ENCODE results near the gene SULT2A1. TPM values are rescaled to one million over a fixed set of nuclear protein-coding genes. Genes with fewer than 3 reads are reported as not detected.

The SULT2A1 gene
- total and polyA plus RNA-seq, 8 donors: 0.11 to 0.38 (median 0.19) TPM; not detected in 2

- Histone ChIP-seq H3K27me3 (peaks cover 0 to 5% of the 10 kb centered on the region in 2 donors), H3K9me3 (peaks cover 0 to 14% of the 10 kb centered on the region in 2 donors), H3K36me3 (no peaks in the 10 kb centered on the region), H3K27ac (no peak overlapping the region), H3K4me1 (no peaks in the 10 kb centered on the region), H3K4me3 (no peak overlapping the region)
- intact Hi-C loops (cut with DNase I): no loop called here
- ATAC-seq: peak; percentile 25
- TF ChIP-seq, protein P1, sequence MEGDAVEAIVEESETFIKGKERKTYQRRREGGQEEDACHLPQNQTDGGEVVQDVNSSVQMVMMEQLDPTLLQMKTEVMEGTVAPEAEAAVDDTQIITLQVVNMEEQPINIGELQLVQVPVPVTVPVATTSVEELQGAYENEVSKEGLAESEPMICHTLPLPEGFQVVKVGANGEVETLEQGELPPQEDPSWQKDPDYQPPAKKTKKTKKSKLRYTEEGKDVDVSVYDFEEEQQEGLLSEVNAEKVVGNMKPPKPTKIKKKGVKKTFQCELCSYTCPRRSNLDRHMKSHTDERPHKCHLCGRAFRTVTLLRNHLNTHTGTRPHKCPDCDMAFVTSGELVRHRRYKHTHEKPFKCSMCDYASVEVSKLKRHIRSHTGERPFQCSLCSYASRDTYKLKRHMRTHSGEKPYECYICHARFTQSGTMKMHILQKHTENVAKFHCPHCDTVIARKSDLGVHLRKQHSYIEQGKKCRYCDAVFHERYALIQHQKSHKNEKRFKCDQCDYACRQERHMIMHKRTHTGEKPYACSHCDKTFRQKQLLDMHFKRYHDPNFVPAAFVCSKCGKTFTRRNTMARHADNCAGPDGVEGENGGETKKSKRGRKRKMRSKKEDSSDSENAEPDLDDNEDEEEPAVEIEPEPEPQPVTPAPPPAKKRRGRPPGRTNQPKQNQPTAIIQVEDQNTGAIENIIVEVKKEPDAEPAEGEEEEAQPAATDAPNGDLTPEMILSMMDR (IDR thresholded peaks at IDR 0.05): no peak
- peak in 3 of 4 donors; percentile 25 to 70 (median 44) for DNase-seq
Measured at GRCh38 chr19:47891923-47892666, 6.0 kb upstream of the SULT2A1 start.

- Histone ChIP-seq H3K36me3 (no peaks in the 10 kb centered on the region), H3K27me3 (peaks cover 2 to 10% of the 10 kb centered on the region in 2 donors), H3K4me3 (no peak overlapping the region), H3K27ac (no peak overlapping the region), H3K9me3 (peaks cover 0 to 14% of the 10 kb centered on the region in 2 donors), H3K4me1 (no peaks in the 10 kb centered on the region)
- no peak for DNase-seq
- no peak for ATAC-seq
- intact Hi-C loops (cut with DNase I): no loop called here
- TF ChIP-seq, protein P1 (IDR thresholded peaks at IDR 0.05): no peak
Measured at GRCh38 chr19:47891622-47891922, 5.5 kb upstream of the SULT2A1 start.

DNA sequence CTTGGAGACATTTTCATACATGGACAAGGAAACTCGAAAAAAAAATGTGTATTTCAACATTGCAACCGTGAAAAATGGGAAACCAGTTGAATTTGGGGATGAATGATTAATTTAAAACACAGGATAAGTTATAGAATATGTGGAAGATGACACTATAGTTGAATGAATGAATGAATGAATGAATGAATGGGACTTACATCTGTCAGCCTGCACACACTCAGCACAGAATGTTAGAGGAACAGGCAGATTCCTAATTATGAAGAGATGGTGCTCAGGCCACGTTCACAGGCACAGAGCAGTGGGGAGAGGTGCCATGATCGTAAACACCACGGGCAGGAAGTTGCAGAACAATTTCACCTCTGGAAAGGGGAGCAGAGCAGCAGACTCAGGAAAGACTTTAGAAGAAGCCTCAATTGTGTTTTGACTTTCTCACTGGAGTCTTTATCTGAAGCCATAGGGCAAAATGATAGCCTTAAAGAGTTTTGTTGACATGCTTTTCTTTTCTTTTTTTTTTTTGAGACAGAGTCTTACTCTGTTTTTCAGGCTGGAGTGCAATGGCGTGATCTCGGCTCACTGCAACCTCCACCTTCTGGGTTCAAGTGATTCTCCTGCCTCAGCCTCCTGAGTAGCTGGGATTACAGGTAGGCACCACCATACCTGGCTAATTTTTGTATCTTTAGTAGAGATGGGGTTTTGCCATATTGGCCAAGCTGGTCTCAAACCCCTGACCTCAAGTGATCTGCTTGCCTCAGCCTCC lies 4.9 kb upstream of the SULT2A1 start:
- Histone ChIP-seq H3K4me3 (no peak overlapping the region), H3K4me1 (no peaks in the 10 kb centered on the region), H3K9me3 (peaks cover 0 to 10% of the 10 kb centered on the region in 2 donors), H3K36me3 (no peaks in the 10 kb centered on the region), H3K27ac (no peak overlapping the region), H3K27me3 (peaks cover 3 to 15% of the 10 kb centered on the region in 2 donors)
- TF ChIP-seq, protein P1 (IDR thresholded peaks at IDR 0.05): no peak
- intact Hi-C loops (cut with DNase I): no loop called here
- DNase-seq (no peak), ATAC-seq (no peak)

- DNase-seq (no peak), ATAC-seq (no peak)
- peaks cover 3 to 35% of the 10 kb centered on the region in 2 donors for H3K27me3 ChIP-seq
- H3K4me1 ChIP-seq: no peaks in the 10 kb centered on the region
- TF ChIP-seq, protein P1 (IDR thresholded peaks at IDR 0.05): no peak
- H3K36me3 ChIP-seq: no peaks in the 10 kb centered on the region
- intact Hi-C loops (cut with DNase I): no loop called here
- H3K27ac ChIP-seq: no peak overlapping the region
- no peaks in the 10 kb centered on the region for H3K9me3 ChIP-seq
- no peak overlapping the region for H3K4me3 ChIP-seq
Measured at GRCh38 chr19:47885067-47885463, 1.1 kb downstream of the SULT2A1 start.

GRCh38 chr19:47882890-47883289 lies 3.2 kb downstream of the SULT2A1 start:
- Histone ChIP-seq H3K36me3 (no peaks in the 10 kb centered on the region), H3K27ac (no peak overlapping the region), H3K9me3 (no peaks in the 10 kb centered on the region), H3K4me3 (no peak overlapping the region), H3K4me1 (no peaks in the 10 kb centered on the region), H3K27me3 (peaks cover 3 to 40% of the 10 kb centered on the region in 2 donors)
- TF ChIP-seq, protein P1 (IDR thresholded peaks at IDR 0.05): no peak
- intact Hi-C loops (cut with DNase I): no loop called here
- ATAC-seq (no peak), DNase-seq (peak in 1 of 4 donors; percentile 6)

All from left lung (tissue), 10 donors.